NCI-H146 treated with DMSO at 0.1 percent for 48 hours (cell line): ENCODE results near the gene ARF1.

Source experiments
- DNase-seq: peaks from one replicate; lab custom pipeline; 2025; ENCODE audit not compliant: unreplicated experiment; lab: John Stamatoyannopoulos, UW

Gene ARF1

DNA sequence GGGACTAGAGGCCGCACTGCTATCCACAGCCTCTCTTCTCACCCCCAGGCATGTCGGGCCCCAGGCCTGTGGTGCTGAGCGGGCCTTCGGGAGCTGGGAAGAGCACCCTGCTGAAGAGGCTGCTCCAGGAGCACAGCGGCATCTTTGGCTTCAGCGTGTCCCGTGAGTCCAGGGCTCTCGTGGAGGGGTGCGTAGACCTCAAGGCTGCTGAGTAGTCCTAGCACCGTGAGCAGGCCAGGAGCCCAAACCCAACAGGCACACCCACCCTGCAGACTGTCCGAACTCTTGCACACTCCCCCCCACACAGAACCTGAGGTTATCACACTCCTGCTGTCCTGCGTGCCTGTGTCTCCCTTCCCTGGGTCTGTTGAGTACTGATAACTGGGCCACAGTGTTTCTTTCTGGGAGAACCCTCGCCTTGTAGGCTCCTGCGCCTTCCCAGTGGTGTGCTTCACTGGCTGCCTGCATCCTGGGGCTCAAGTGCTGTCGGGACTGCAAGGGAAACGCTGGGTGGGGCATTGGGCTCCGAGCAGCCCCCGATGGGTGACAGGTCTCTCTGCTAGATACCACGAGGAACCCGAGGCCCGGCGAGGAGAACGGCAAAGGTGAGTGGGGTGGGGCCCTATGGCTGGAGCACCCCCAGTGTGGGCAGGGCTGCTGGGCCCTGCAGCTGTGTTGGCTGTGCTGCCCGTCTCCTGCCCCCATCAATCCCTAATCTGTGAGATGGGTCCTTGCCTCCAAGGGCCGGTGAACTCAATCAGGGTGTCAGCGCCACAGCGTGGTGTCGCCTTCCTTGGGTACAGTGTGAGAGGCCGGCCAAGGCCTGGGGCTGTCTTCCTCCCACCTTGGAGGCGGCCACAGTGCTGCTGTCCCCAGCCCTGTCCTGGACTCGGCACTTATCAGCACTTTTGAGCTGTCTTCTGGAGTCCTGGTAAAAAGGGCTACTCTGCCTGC lies 63.2 kb downstream of the ARF1 start:
- no peak for DNase-seq

DNA sequence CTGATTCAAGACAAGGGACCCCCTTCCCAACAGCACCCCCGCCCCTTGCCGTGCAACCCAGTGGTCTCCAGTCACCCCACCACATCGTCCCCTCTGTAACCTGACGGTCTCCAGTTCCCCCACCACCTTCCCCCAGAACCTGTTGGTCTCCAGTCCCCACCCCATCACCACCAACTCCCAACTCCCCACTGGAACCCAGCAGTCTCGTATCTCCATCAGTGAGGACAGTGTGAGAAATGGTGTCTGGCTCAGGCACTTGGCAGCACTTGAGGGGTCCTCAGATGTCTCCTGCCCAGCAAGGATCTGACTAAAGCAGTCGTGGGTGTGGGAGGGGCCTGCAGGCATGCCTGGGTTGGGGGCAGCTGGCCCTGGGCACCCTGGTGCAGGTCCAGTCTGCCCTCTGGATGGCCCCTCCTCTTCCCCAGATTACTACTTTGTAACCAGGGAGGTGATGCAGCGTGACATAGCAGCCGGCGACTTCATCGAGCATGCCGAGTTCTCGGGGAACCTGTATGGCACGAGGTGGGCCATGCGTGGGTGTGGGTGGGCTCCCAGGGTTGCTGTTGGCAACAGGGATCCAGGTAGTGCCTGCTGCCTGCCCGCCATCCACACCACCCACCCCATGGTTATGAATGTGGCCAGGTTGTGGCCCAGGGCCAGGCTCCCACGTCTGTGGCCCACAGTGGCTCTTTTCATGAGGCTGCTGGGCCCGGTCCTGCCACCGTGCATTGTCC lies 64.1 kb downstream of the ARF1 start:
- DNase-seq: no peak

DNA sequence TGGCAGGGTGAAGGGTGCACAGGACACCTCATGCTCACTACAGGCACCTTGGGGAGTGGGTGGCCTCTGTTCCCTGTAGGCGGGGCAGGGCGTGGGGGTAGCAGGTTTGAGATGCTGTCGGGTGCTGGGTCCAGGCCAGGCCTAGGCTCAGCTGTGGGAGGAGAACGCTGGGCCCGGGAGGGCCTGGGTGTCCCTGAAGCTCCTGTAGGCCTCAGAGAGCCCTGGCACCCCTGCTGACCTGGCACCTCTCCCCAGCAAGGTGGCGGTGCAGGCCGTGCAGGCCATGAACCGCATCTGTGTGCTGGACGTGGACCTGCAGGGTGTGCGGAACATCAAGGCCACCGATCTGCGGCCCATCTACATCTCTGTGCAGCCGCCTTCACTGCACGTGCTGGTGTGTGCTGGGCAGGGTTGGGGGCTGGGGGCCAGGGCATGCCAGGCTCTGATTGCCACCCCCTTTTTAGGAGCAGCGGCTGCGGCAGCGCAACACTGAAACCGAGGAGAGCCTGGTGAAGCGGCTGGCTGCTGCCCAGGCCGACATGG lies 64.7 kb downstream of the ARF1 start:
- no peak for DNase-seq

DNA sequence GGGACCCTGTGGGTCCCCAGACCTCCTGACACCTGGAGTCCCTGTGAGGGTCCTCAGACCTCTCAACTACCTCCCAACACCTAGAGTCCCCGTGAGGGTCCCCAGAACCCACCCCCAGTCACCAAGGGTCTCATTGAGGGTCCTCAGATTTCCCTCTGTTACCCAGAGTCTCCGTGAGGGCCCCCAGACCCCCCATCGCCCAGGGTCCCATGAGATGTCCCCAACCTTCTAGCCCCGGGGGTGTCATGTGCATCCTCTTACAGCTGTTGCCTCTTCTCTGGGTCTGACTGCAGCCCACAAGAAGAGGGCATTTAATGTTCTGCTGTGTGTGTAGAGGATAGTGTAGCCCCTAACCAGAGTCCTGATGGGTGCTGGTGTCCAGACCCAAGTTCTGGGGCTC lies 65.3 kb downstream of the ARF1 start:
- no peak for DNase-seq

DNA sequence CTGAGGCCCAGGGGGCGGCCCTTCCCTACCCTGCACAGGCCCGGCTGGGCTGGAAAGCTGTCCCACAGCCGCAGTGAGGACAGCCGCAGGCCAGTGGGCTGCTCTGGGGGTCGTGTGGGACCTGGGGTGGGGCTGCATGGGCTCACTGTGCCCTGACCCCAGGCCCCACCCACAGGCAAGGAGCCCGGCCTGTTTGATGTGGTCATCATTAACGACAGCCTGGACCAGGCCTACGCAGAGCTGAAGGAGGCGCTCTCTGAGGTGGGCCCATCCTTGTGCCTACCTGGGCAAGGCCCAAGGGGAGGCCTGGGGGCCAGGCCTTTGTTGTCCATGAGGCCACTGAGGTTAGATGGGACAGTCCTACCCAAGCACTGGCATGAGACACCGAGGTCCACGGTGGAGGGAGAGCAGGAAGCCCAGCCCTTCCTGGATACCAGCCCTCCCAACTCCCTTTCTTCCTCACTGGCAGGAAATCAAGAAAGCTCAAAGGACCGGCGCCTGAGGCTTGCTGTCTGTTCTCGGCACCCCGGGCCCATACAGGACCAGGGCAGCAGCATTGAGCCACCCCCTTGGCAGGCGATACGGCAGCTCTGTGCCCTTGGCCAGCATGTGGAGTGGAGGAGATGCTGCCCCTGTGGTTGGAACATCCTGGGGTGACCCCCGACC lies 65.8 kb downstream of the ARF1 start:
- no peak for DNase-seq
